Sigmoid colon (tissue), 7 donors: ENCODE results near the gene LENEP. TPM values are rescaled to one million over a fixed set of nuclear protein-coding genes. Genes with fewer than 3 reads are reported as not detected.

Experiments
- DNase-seq: peaks from one replicate; pipeline ENCODE4 v3.0.0-alpha.2; 2019
- H3K27ac ChIP-seq, 4 donors: fragments of 200-600 bp; sonication (generic); one replicate each; pipeline ENCODE4 v1.5.1; 2016 to 2019; ENCODE audit warnings: mild to moderate bottlenecking in 1 of 4
- H3K27me3 ChIP-seq, 3 donors: fragments of 200-600 bp; sonication (generic); one replicate each; pipeline ENCODE4 v1.5.1; 2019; ENCODE audit warnings: mild to moderate bottlenecking in 1 of 3
- H3K36me3 ChIP-seq, 4 donors: fragments of 200-600 bp; sonication (generic); one replicate each; pipeline ENCODE4 v1.5.1; 2016 to 2019
- H3K4me1 ChIP-seq, 4 donors: fragments of 200-600 bp; sonication (generic); one replicate each; pipeline ENCODE4 v1.5.1; 2017 to 2019
- H3K4me3 ChIP-seq, 4 donors: fragments of 200-600 bp; sonication (generic); one replicate each; pipeline ENCODE4 v1.5.1; 2017 to 2019; ENCODE audit warnings: mild to moderate bottlenecking in 2 of 4, moderate library complexity in 1 of 4
- H3K9me3 ChIP-seq, 4 donors: fragments of 200-600 bp in 3 of 4; sonication (generic) in 3 of 4; one replicate each; pipeline versions ENCODE4 v1.5.1 to v1.6.1; 2013 to 2019
- EP300 ChIP-seq, 4 donors: sonication (generic); formaldehyde crosslinking; IDR thresholded peaks; one replicate each; pipeline ENCODE4 v1.6.1; 2017; ENCODE audit warnings: antibody characterized with exemption in 4 of 4
- POLR2A ChIP-seq, 2 donors: fragments of 450-650 bp; IDR thresholded peaks; one replicate each; pipeline ENCODE4 v1.6.1; 2016; ENCODE audit warnings: antibody characterized with exemption in 2 of 2, mild to moderate bottlenecking in 2 of 2, moderate library complexity in 2 of 2
- POLR2AphosphoS5 ChIP-seq, 4 donors: sonication (generic); formaldehyde crosslinking; IDR thresholded peaks; one replicate each; pipeline ENCODE4 v1.6.1; 2017; ENCODE audit warnings: antibody characterized with exemption in 4 of 4
- WGBS, 2 donors: extraction: QIAGEN DNeasy Blood & Tissue Kit; methylation state at CpG; one replicate each; pipeline ENCODE4 v1.1.7; 2013; 5-methylcytosine and 5-hydroxymethylcytosine counted together
- intact Hi-C: fragments of 100-400 bp; cut with DNase I; formaldehyde crosslinking; loops from one replicate; pipeline ENCODE4 v1.15.1; 2023
- polyA plus RNA-seq, 3 donors: library from polyadenylated mRNA; stranded (reverse); fragments of 200-250 nt; gene quantifications; one replicate each; pipeline ENCODE4 v1.2.3, GENCODE V29; 2013
- total RNA-seq, 4 donors: library from RNA; depleted of rRNA; stranded (reverse); fragments of >200 nt; gene quantifications; one replicate each; pipeline ENCODE4 v1.1.0, GENCODE V29; 2016
- TF ChIP-seq, protein P1 (sequence below), 4 experiments: fragments of 450-650 bp in 3 of 4; fragments of 200-600 bp in 1 of 4; IDR thresholded peaks; one replicate each; pipeline ENCODE4 v1.5.1; 2016 to 2019; ENCODE audit warnings: antibody characterized with exemption in 4 of 4, mild to moderate bottlenecking in 3 of 4, moderate library complexity in 2 of 4
- donor health status: healthy with polysubstance abuse.
- donor health status: Bipolar disorder and iron deficiency.
- donor health status: healthy.

The LENEP gene
- total and polyA plus RNA-seq, 7 donors, result 0.39 TPM; not detected in 6

DNA sequence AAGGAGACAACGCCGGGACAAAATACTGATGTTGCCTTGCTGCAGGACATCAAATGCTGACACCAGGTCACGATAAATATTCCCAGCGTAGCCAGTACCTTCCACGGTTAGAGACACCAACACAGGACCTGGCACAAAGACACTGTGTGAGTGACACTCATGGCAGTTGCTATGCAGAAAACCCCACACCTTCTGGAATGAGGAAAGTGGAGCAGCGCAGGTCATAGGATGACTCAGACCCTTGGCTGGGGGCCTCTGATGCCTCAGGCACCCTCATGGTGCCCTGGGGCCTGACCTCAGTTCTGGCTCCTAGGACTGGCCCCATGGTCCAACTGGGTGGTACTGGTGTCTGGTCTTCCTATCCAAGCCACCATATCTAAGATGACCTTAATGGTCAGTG lies 33.2 kb downstream of the LENEP start:
- TF ChIP-seq, protein P1, sequence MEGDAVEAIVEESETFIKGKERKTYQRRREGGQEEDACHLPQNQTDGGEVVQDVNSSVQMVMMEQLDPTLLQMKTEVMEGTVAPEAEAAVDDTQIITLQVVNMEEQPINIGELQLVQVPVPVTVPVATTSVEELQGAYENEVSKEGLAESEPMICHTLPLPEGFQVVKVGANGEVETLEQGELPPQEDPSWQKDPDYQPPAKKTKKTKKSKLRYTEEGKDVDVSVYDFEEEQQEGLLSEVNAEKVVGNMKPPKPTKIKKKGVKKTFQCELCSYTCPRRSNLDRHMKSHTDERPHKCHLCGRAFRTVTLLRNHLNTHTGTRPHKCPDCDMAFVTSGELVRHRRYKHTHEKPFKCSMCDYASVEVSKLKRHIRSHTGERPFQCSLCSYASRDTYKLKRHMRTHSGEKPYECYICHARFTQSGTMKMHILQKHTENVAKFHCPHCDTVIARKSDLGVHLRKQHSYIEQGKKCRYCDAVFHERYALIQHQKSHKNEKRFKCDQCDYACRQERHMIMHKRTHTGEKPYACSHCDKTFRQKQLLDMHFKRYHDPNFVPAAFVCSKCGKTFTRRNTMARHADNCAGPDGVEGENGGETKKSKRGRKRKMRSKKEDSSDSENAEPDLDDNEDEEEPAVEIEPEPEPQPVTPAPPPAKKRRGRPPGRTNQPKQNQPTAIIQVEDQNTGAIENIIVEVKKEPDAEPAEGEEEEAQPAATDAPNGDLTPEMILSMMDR (IDR thresholded peaks at IDR 0.05), result no peak
- TF ChIP-seq EP300 (IDR thresholded peaks at IDR 0.05) (no peak), POLR2A (IDR thresholded peaks at IDR 0.05) (no peak), POLR2AphosphoS5 (IDR thresholded peaks at IDR 0.05) (no peak)
- no peak overlapping the region for H3K27ac ChIP-seq
- no peak for DNase-seq
- no peaks in the 10 kb centered on the region for H3K36me3 ChIP-seq
- H3K27me3 ChIP-seq, result no peaks in the 10 kb centered on the region
- H3K4me3 ChIP-seq, result no peak overlapping the region
- no peaks in the 10 kb centered on the region for H3K4me1 ChIP-seq
- intact Hi-C loops, result no loop called here
- 91 to 93% methylated on average over 6 of the region's 6 CpGs for WGBS, 2 donors
- no peaks in the 10 kb centered on the region for H3K9me3 ChIP-seq

DNA sequence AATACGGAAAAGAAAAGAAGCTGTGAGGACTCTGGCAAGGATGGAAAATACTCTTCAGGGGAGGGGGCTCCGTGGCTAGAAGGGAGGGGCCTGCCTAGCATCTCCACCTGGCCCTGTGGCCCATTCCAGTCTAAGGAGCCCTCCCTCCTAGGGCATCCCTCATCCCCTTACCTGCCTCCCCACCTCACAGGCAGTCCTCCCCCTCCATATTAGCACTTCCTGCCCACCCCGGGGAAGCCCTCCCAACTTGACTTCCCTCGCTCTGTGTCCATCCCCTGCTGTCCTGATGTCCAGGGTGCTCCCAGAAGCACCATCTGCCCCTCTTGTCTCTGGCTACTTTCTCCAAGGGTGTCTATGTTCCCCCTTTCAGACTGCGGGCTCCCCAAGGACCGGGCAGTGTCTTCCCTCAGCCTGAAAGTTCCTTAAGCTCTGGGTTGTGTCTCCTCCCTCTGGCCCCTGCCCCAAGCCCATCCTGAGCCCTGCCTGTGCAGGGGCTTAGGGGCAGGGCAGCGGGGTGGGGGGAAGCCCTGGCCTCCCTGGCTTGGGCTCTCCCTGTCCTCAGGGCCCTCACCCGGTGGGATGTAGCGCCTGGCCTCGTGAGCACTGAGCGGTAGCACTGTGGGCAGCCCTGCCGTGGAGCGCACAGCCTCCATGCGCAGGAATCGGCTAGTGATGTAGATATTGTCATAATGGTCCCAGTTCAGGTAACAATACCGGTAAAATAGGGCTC lies 36.3 kb downstream of the LENEP start:
- H3K4me1 ChIP-seq, result no peaks in the 10 kb centered on the region
- no peak overlapping the region for H3K4me3 ChIP-seq
- intact Hi-C loops, result no loop called here
- H3K27me3 ChIP-seq, result no peaks in the 10 kb centered on the region
- TF ChIP-seq POLR2A (IDR thresholded peaks at IDR 0.05) (no peak), EP300 (IDR thresholded peaks at IDR 0.05) (no peak), POLR2AphosphoS5 (IDR thresholded peaks at IDR 0.05) (no peak)
- TF ChIP-seq, protein P1 (IDR thresholded peaks at IDR 0.05), result no peak
- 87 to 88% methylated on average over 16 of the region's 16 CpGs for WGBS, 2 donors
- H3K9me3 ChIP-seq, result no peaks in the 10 kb centered on the region
- DNase-seq, result no peak
- no peaks in the 10 kb centered on the region for H3K36me3 ChIP-seq
- no peak overlapping the region for H3K27ac ChIP-seq

DNA sequence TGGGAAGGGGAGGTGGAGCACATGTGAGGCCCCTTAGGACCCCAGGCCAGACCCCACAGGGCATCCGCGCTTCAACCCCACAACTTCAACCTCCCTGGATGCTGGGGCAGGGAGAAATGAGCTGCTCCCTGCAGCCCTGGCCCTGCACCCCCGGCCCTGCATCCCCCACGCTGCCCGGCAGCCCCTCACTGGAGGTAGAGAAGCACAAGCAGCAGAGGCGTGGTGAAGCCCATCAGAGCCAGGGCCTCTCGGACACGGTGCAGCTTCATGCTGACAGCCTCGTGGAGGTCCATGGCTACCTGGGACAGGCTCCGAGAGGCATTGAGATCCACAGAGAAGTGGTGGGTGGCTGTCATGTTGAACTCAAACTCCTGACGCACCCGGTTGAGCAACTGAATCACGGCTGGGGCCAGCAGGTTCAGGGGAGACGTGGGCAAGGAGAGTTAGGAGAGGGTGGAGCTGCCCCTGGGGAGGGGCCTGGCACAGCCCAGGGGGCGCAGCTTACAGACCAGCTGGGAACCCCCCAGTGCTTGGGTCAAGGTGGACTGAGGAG lies 36.9 kb downstream of the LENEP start:
- 90% methylated on average over 15 of the region's 15 CpGs for WGBS, 2 donors
- Histone ChIP-seq H3K27ac (no peak overlapping the region), H3K9me3 (no peaks in the 10 kb centered on the region), H3K27me3 (no peaks in the 10 kb centered on the region), H3K4me3 (no peak overlapping the region), H3K4me1 (no peaks in the 10 kb centered on the region), H3K36me3 (no peaks in the 10 kb centered on the region)
- TF ChIP-seq POLR2AphosphoS5 (IDR thresholded peaks at IDR 0.05) (no peak), POLR2A (IDR thresholded peaks at IDR 0.05) (no peak), EP300 (IDR thresholded peaks at IDR 0.05) (no peak)
- TF ChIP-seq, protein P1 (IDR thresholded peaks at IDR 0.05), result no peak
- no peak for DNase-seq
- intact Hi-C loops, result no loop called here

DNA sequence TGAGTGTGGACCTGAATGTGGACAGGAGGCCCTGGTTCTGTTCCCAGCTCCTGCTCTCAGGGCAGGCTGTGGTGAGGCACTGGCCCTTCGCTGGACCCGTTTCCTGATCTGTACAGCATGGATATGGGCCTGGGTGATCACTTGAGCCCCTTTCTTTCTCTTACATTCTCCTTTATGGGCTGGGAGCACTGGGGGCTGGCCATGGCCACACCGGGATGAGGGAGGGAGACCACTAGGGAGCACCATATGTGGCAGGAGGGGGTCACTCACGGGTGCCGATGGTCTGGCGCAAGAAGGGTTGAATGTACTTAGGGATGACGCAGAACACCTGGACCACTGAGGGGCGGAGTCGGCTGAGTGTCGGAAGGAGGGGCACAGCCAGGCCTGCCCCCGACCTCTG lies 37.5 kb downstream of the LENEP start:
- H3K27ac ChIP-seq, result no peak overlapping the region
- WGBS, 2 donors, result 84 to 90% methylated on average over 11 of the region's 11 CpGs
- H3K27me3 ChIP-seq, result no peaks in the 10 kb centered on the region
- H3K4me3 ChIP-seq, result no peak overlapping the region
- TF ChIP-seq, protein P1 (IDR thresholded peaks at IDR 0.05), result no peak
- TF ChIP-seq EP300 (IDR thresholded peaks at IDR 0.05) (no peak), POLR2AphosphoS5 (IDR thresholded peaks at IDR 0.05) (no peak), POLR2A (IDR thresholded peaks at IDR 0.05) (no peak)
- no peaks in the 10 kb centered on the region for H3K4me1 ChIP-seq
- DNase-seq, result no peak
- H3K9me3 ChIP-seq, result no peaks in the 10 kb centered on the region
- no peaks in the 10 kb centered on the region for H3K36me3 ChIP-seq
- intact Hi-C loops, result no loop called here
